Measurements from ENCODE around the gene CTH. TPM values are rescaled to one million over a fixed set of nuclear protein-coding genes. Genes with fewer than 3 reads are reported as not detected.

Gene CTH
- polyA plus RNA-seq, 1 experiment = 5.2 TPM

- TF ChIP-seq CTCF (IDR thresholded peaks at IDR 0.05; ENCODE audit: insufficient read depth, low read depth, low read length) = no peak
- no peak for DNase-seq (ENCODE audit: low read depth)
- CTCF ChIA-PET = no interaction called here
Measured at GRCh38 chr1:70397013-70397412, 14.1 kb upstream of the CTH start.

GRCh38 chr1:70400335-70400734, 10.7 kb upstream of the CTH start:
- no peak for TF ChIP-seq CTCF (IDR thresholded peaks at IDR 0.05; ENCODE audit: insufficient read depth, low read depth, low read length)
- DNase-seq (ENCODE audit: low read depth) = no peak
- H3K36me3 ChIP-seq (ENCODE audit: control insufficient read depth, insufficient read depth, low read length) = no peaks in the 10 kb centered on the region
- CTCF ChIA-PET = no interaction called here
- POLR2A ChIA-PET = no interaction called here
- no peak overlapping the region for H3K4me3 ChIP-seq (ENCODE audit: low read depth, low read length)
- 0 out of 2 replicates have a peak, but pooled peaks cover 2% of the 10 kb centered on the region for H3K27me3 ChIP-seq (ENCODE audit: control insufficient read depth, insufficient read depth, low read length)

More at GRCh38 chr1:70397013-70397412, 14.1 kb upstream of the CTH start:
- Histone ChIP-seq H3K4me3 (ENCODE audit: low read depth, low read length) (no peak overlapping the region), H3K36me3 (ENCODE audit: control insufficient read depth, insufficient read depth, low read length) (no peaks in the 10 kb centered on the region), H3K27me3 (ENCODE audit: control insufficient read depth, insufficient read depth, low read length) (no peaks in the 10 kb centered on the region)
- POLR2A ChIA-PET = no interaction called here

- H3K27me3 ChIP-seq (ENCODE audit: control insufficient read depth, insufficient read depth, low read length) = 0 out of 2 replicates have a peak, but pooled peaks cover 2% of the 10 kb centered on the region
- no peak overlapping the region for H3K4me3 ChIP-seq (ENCODE audit: low read depth, low read length)
- ChIA-PET CTCF (interaction anchor here (1.1 kb wide), 1 partner anchor 9 kb away, joined by 3 read pairs; the partner anchor contains the start of gene CTH), POLR2A (interaction anchor here (0.7 kb wide), 1 partner anchor 9 kb away, joined by 3 read pairs; no protein-coding TSS in a partner anchor)
- no peak for TF ChIP-seq CTCF (IDR thresholded peaks at IDR 0.05; ENCODE audit: insufficient read depth, low read depth, low read length)
- H3K36me3 ChIP-seq (ENCODE audit: control insufficient read depth, insufficient read depth, low read length) = no peaks in the 10 kb centered on the region
- DNase-seq (ENCODE audit: low read depth) = no peak
Measured at GRCh38 chr1:70401974-70402373, 9.1 kb upstream of the CTH start.

GRCh38 chr1:70403759-70404158, 7.3 kb upstream of the CTH start:
- ChIA-PET POLR2A (no interaction called here), CTCF (no interaction called here)
- Histone ChIP-seq H3K36me3 (ENCODE audit: control insufficient read depth, insufficient read depth, low read length) (no peaks in the 10 kb centered on the region), H3K4me3 (ENCODE audit: low read depth, low read length) (no peak overlapping the region), H3K27me3 (ENCODE audit: control insufficient read depth, insufficient read depth, low read length) (peaks cover 3% of the 10 kb centered on the region; the same call in 1 of the 2 replicates)
- DNase-seq (ENCODE audit: low read depth) = no peak
- TF ChIP-seq CTCF (IDR thresholded peaks at IDR 0.05; ENCODE audit: insufficient read depth, low read depth, low read length) = no peak

GRCh38 chr1:70405780-70406416, 5.2 kb upstream of the CTH start:
- no peak for DNase-seq (ENCODE audit: low read depth)
- ChIA-PET CTCF (interaction anchor here (0.5 kb wide), 1 partner anchor 17 kb away, joined by 4 read pairs; no protein-coding TSS in a partner anchor), POLR2A (no interaction called here)

More at GRCh38 chr1:70405780-70406416, 5.2 kb upstream of the CTH start:
- Histone ChIP-seq H3K4me3 (ENCODE audit: low read depth, low read length) (no peak overlapping the region), H3K27me3 (ENCODE audit: control insufficient read depth, insufficient read depth, low read length) (peaks cover 3% of the 10 kb centered on the region; the same call in 1 of the 2 replicates), H3K36me3 (ENCODE audit: control insufficient read depth, insufficient read depth, low read length) (no peaks in the 10 kb centered on the region)
- no peak for TF ChIP-seq CTCF (IDR thresholded peaks at IDR 0.05; ENCODE audit: insufficient read depth, low read depth, low read length)
